Sigmoid colon (tissue), 7 donors: ENCODE results near the gene GAREM1. TPM values are rescaled to one million over a fixed set of nuclear protein-coding genes. Genes with fewer than 3 reads are reported as not detected.
A peak's percentile ranks its signal among the peaks of the same experiment; 100 is the strongest.
"Not testable (repeated sequence)": the region's sequence is repeated elsewhere in the genome, so short reads cannot be mapped to it uniquely, and the experiment has no call there.

Experiments
- DNase-seq: peaks from one replicate; pipeline ENCODE4 v3.0.0-alpha.2; 2019
- H3K27ac ChIP-seq, 4 donors: fragments of 200-600 bp; sonication (generic); one replicate each; pipeline ENCODE4 v1.5.1; 2016 to 2019; ENCODE audit warnings: mild to moderate bottlenecking in 1 of 4
- H3K27me3 ChIP-seq, 3 donors: fragments of 200-600 bp; sonication (generic); one replicate each; pipeline ENCODE4 v1.5.1; 2019; ENCODE audit warnings: mild to moderate bottlenecking in 1 of 3
- H3K36me3 ChIP-seq, 4 donors: fragments of 200-600 bp; sonication (generic); one replicate each; pipeline ENCODE4 v1.5.1; 2016 to 2019
- H3K4me1 ChIP-seq, 4 donors: fragments of 200-600 bp; sonication (generic); one replicate each; pipeline ENCODE4 v1.5.1; 2017 to 2019
- H3K4me3 ChIP-seq, 4 donors: fragments of 200-600 bp; sonication (generic); one replicate each; pipeline ENCODE4 v1.5.1; 2017 to 2019; ENCODE audit warnings: mild to moderate bottlenecking in 2 of 4, moderate library complexity in 1 of 4
- H3K9me3 ChIP-seq, 4 donors: fragments of 200-600 bp in 3 of 4; sonication (generic) in 3 of 4; one replicate each; pipeline versions ENCODE4 v1.5.1 to v1.6.1; 2013 to 2019
- CTCF ChIP-seq, 4 experiments: fragments of 450-650 bp in 3 of 4; fragments of 200-600 bp in 1 of 4; IDR thresholded peaks; one replicate each; pipeline ENCODE4 v1.5.1; 2016 to 2019; ENCODE audit warnings: antibody characterized with exemption in 4 of 4, mild to moderate bottlenecking in 3 of 4, moderate library complexity in 2 of 4
- EP300 ChIP-seq, 4 donors: sonication (generic); formaldehyde crosslinking; IDR thresholded peaks; one replicate each; pipeline ENCODE4 v1.6.1; 2017; ENCODE audit warnings: antibody characterized with exemption in 4 of 4
- POLR2A ChIP-seq, 2 donors: fragments of 450-650 bp; IDR thresholded peaks; one replicate each; pipeline ENCODE4 v1.6.1; 2016; ENCODE audit warnings: antibody characterized with exemption in 2 of 2, mild to moderate bottlenecking in 2 of 2, moderate library complexity in 2 of 2
- POLR2AphosphoS5 ChIP-seq, 4 donors: sonication (generic); formaldehyde crosslinking; IDR thresholded peaks; one replicate each; pipeline ENCODE4 v1.6.1; 2017; ENCODE audit warnings: antibody characterized with exemption in 4 of 4
- WGBS, 2 donors: extraction: QIAGEN DNeasy Blood & Tissue Kit; methylation state at CpG; one replicate each; pipeline ENCODE4 v1.1.7; 2013; 5-methylcytosine and 5-hydroxymethylcytosine counted together
- intact Hi-C: fragments of 100-400 bp; cut with DNase I; formaldehyde crosslinking; loops from one replicate; pipeline ENCODE4 v1.15.1; 2023
- polyA plus RNA-seq, 3 donors: library from polyadenylated mRNA; stranded (reverse); fragments of 200-250 nt; gene quantifications; one replicate each; pipeline ENCODE4 v1.2.3, GENCODE V29; 2013
- total RNA-seq, 4 donors: library from RNA; depleted of rRNA; stranded (reverse); fragments of >200 nt; gene quantifications; one replicate each; pipeline ENCODE4 v1.1.0, GENCODE V29; 2016
- donor health status: healthy with polysubstance abuse.
- donor health status: Bipolar disorder and iron deficiency.
- donor health status: healthy.

GAREM1 gene
- total and polyA plus RNA-seq, 7 donors, result 4.9 to 11.8 (median 6.6) TPM

DNA sequence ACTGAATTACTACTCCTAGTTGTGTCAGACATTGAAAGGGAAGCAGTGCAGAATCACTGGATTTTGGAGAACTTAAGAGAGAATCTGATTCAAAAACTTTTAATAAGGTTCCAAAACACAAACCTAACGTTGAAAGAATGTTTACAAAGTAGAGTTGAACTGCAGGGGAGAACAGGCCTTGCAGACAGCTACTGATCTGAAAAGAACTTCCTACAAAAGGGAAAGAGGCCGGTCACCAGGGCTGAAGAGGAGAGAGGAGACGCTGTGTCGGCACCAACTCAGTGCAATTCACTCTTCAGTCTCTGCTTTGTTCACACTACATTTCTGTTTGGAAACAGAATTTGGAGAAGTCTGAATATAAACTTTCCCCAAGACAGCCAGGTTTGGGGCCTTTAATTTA, 124.0 kb downstream of the GAREM1 start:
- Histone ChIP-seq H3K27ac (peak overlapping the region; percentile 62 to 80 (median 68)), H3K27me3 (no peaks in the 10 kb centered on the region), H3K36me3 (no peaks in the 10 kb centered on the region), H3K9me3 (no peaks in the 10 kb centered on the region), H3K4me1 (peaks cover 0 to 48% (median 41%) of the 10 kb centered on the region in 4 donors), H3K4me3 (no peak overlapping the region)
- TF ChIP-seq EP300 (IDR thresholded peaks at IDR 0.05) (no peak), POLR2AphosphoS5 (IDR thresholded peaks at IDR 0.05) (no peak), CTCF (IDR thresholded peaks at IDR 0.05) (no peak), POLR2A (IDR thresholded peaks at IDR 0.05) (no peak)
- WGBS, 2 donors, result 56 to 76% methylated on average over 4 of the region's 4 CpGs
- no peak for DNase-seq
- intact Hi-C loops, result loop anchor here (2.0 kb wide), 1 partner anchor 124 kb away; the partner anchor contains the start of gene GAREM1

- no peak overlapping the region for H3K27ac ChIP-seq
- intact Hi-C loops, result no loop called here
- DNase-seq, result no peak
- H3K4me3 ChIP-seq, result no peak overlapping the region
- WGBS, 2 donors, result 95% methylated on average over 3 of the region's 3 CpGs
- no peaks in the 10 kb centered on the region for H3K36me3 ChIP-seq
- H3K27me3 ChIP-seq, result no peaks in the 10 kb centered on the region
- H3K4me1 ChIP-seq, result peaks cover 0 to 20% (median 18%) of the 10 kb centered on the region in 4 donors
- H3K9me3 ChIP-seq, result no peaks in the 10 kb centered on the region
- no peak for TF ChIP-seq CTCF (IDR thresholded peaks at IDR 0.05)
- no peak for TF ChIP-seq POLR2A (IDR thresholded peaks at IDR 0.05)
- TF ChIP-seq POLR2AphosphoS5 (IDR thresholded peaks at IDR 0.05), result no peak
- no peak for TF ChIP-seq EP300 (IDR thresholded peaks at IDR 0.05)
Measured at GRCh38 chr18:32343634-32344033, 127.0 kb downstream of the GAREM1 start.

- H3K4me1 ChIP-seq, H3K9me3 ChIP-seq, H3K36me3 ChIP-seq, intact Hi-C loops, DNase-seq, H3K27ac ChIP-seq, H3K4me3 ChIP-seq, H3K27me3 ChIP-seq: not testable (repeated sequence)
- 82 to 96% methylated on average over 3 of the region's 3 CpGs for WGBS, 2 donors
Measured at GRCh38 chr18:32341112-32341511, 129.6 kb downstream of the GAREM1 start.

- Histone ChIP-seq H3K27ac (no peak overlapping the region), H3K27me3 (no peaks in the 10 kb centered on the region), H3K9me3 (no peaks in the 10 kb centered on the region), H3K36me3 (no peaks in the 10 kb centered on the region), H3K4me3 (no peak overlapping the region), H3K4me1 (no peaks in the 10 kb centered on the region)
- DNase-seq, result no peak
- intact Hi-C loops, result no loop called here
- TF ChIP-seq POLR2AphosphoS5 (IDR thresholded peaks at IDR 0.05) (no peak), EP300 (IDR thresholded peaks at IDR 0.05) (no peak), POLR2A (IDR thresholded peaks at IDR 0.05) (no peak)
- WGBS, 2 donors, result 31 to 73% methylated on average over 2 of the region's 2 CpGs
Measured at GRCh38 chr18:32339045-32339444, 131.6 kb downstream of the GAREM1 start.

- Histone ChIP-seq H3K4me3 (no peak overlapping the region), H3K9me3 (no peaks in the 10 kb centered on the region), H3K4me1 (no peaks in the 10 kb centered on the region), H3K27me3 (no peaks in the 10 kb centered on the region), H3K36me3 (no peaks in the 10 kb centered on the region), H3K27ac (no peak overlapping the region)
- intact Hi-C loops, result no loop called here
- DNase-seq, result no peak
- no peak for TF ChIP-seq POLR2AphosphoS5 (IDR thresholded peaks at IDR 0.05)
- TF ChIP-seq CTCF (IDR thresholded peaks at IDR 0.05), result no peak
- no peak for TF ChIP-seq EP300 (IDR thresholded peaks at IDR 0.05)
- no peak for TF ChIP-seq POLR2A (IDR thresholded peaks at IDR 0.05)
- WGBS, 2 donors, result 93 to 94% methylated on average over 8 of the region's 8 CpGs
Measured at GRCh38 chr18:32337821-32338220, 132.9 kb downstream of the GAREM1 start.

DNA sequence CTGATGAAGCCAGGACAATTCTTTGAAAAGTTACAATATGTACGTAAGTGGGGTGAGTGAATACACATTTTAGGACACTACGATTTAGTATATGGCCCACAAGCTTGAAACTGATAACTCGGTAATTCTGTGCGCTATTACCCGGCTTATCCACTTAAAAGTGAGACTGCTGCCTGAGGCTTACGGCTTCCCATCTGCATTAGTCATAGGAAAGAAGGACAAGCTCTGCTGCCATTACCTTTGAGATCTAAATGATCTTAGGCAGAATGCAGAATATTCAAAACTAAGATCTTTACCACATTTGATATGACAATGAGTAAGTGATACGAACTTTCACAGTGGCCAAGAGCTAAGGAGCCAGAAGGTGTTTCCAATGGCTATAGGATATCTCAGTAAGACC, 133.3 kb downstream of the GAREM1 start:
- intact Hi-C loops, result no loop called here
- no peak for TF ChIP-seq POLR2A (IDR thresholded peaks at IDR 0.05)
- TF ChIP-seq POLR2AphosphoS5 (IDR thresholded peaks at IDR 0.05), result no peak
- H3K36me3 ChIP-seq, result no peaks in the 10 kb centered on the region
- WGBS, 2 donors, result 96% methylated on average over 7 of the region's 7 CpGs
- H3K4me1 ChIP-seq, result no peaks in the 10 kb centered on the region
- H3K27ac ChIP-seq, result no peak overlapping the region
- no peaks in the 10 kb centered on the region for H3K27me3 ChIP-seq
- H3K4me3 ChIP-seq, result no peak overlapping the region
- DNase-seq, result no peak
- no peaks in the 10 kb centered on the region for H3K9me3 ChIP-seq
